Stimulated activated CD4-positive, alpha-beta T cell treated with anti-CD3 and anti-CD28 coated beads, Interleukin-15, amount 100 ng/mL, for 48 hours (primary cell): ENCODE measurements around the gene SDK1.
"Not testable (repeated sequence)": the region's sequence is repeated elsewhere in the genome, so short reads cannot be mapped to it uniquely, and the experiment has no call there.

Experiments used
- DNase-seq, 2 donors: peaks; one replicate each; pipeline ENCODE4 v3.0.0-alpha.2; 2020; ENCODE audit warnings: low read depth in 2 of 2

The SDK1 gene

GRCh38 chr7:3582145-3582544 is 281.1 kb downstream of the SDK1 start:
- DNase-seq: not testable (repeated sequence)

GRCh38 chr7:3585826-3586225 is 284.8 kb downstream of the SDK1 start:
- no peak for DNase-seq

GRCh38 chr7:3588341-3588740 is 287.3 kb downstream of the SDK1 start:
- DNase-seq: no peak

GRCh38 chr7:3589752-3590151 is 288.7 kb downstream of the SDK1 start:
- no peak for DNase-seq

GRCh38 chr7:3591219-3591618 is 290.2 kb downstream of the SDK1 start:
- DNase-seq: no peak

GRCh38 chr7:3591944-3592343 is 290.9 kb downstream of the SDK1 start:
- DNase-seq: no peak

- no peak for DNase-seq
Measured at GRCh38 chr7:3592401-3593134, 291.5 kb downstream of the SDK1 start.

- no peak for DNase-seq
Measured at GRCh38 chr7:3594901-3595300, 293.8 kb downstream of the SDK1 start.

- DNase-seq: no peak
Measured at GRCh38 chr7:3598854-3599253, 297.8 kb downstream of the SDK1 start.

GRCh38 chr7:3605222-3605621 is 304.2 kb downstream of the SDK1 start:
- DNase-seq: no peak

- DNase-seq: no peak
Measured at GRCh38 chr7:3606436-3606835, 305.4 kb downstream of the SDK1 start.

GRCh38 chr7:3607847-3608246 is 306.8 kb downstream of the SDK1 start:
- DNase-seq: no peak

GRCh38 chr7:3616306-3616705 is 315.3 kb downstream of the SDK1 start:
- no peak for DNase-seq

GRCh38 chr7:3630081-3630480 is 329.0 kb downstream of the SDK1 start:
- no peak for DNase-seq

GRCh38 chr7:3634396-3634795 is 333.3 kb downstream of the SDK1 start:
- DNase-seq: no peak

GRCh38 chr7:3636131-3636860 is 335.2 kb downstream of the SDK1 start:
- no peak for DNase-seq

- DNase-seq: no peak
Measured at GRCh38 chr7:3639253-3639652, 338.2 kb downstream of the SDK1 start.

GRCh38 chr7:3641582-3641981 is 340.5 kb downstream of the SDK1 start:
- DNase-seq: no peak

- DNase-seq: no peak
Measured at GRCh38 chr7:3643091-3643490, 342.0 kb downstream of the SDK1 start.

GRCh38 chr7:3648276-3648675 is 347.2 kb downstream of the SDK1 start:
- DNase-seq: no peak

- no peak for DNase-seq
Measured at GRCh38 chr7:3649250-3649649, 348.2 kb downstream of the SDK1 start.

GRCh38 chr7:3649678-3650440 is 348.8 kb downstream of the SDK1 start:
- no peak for DNase-seq

- DNase-seq: no peak
Measured at GRCh38 chr7:3650844-3651243, 349.8 kb downstream of the SDK1 start.
